ENCODE data around the gene TPCN1. TPM values are rescaled to one million over a fixed set of nuclear protein-coding genes. Genes with fewer than 3 reads are reported as not detected.

Gene TPCN1
- total and polyA plus RNA-seq, 2 of the 8 experiments (the other 6 are each of a cell fraction or from before 2014, with no cell fraction given): 14.9 to 21.4 TPM

- TF ChIP-seq SRF (IDR thresholded peaks at IDR 0.05; ENCODE audit: low read depth, low read length): 0 out of 2 replicates have a peak, but pooled peaks have one; percentile 2
- TF ChIP-seq MAFK (IDR thresholded peaks at IDR 0.05; ENCODE audit: low read depth, low read length): no peak
Measured at GRCh38 chr12:113221181-113221996, at the start of gene TPCN1 (continued).

Data from H1 (cell line).